Upper lobe of left lung (tissue), 6 donors: ENCODE results near the gene DYNC2H1. TPM values are rescaled to one million over a fixed set of nuclear protein-coding genes. Genes with fewer than 3 reads are reported as not detected.
A peak's percentile ranks its signal among the peaks of the same experiment; 100 is the strongest.

ENCODE experiments used
- ATAC-seq, 2 donors: fragments of 200-7000 bp; cut with Tn5 transposase; one replicate each; pipeline ENCODE4 v1.9.1; 2022; ENCODE audit warnings: mild to moderate bottlenecking in 2 of 2, moderate library complexity in 2 of 2; ENCODE audit not compliant: low FRiP score in 2 of 2
- DNase-seq, 2 donors: peaks; one replicate each; pipeline ENCODE4 v3.0.0-alpha.2; 2019 to 2020
- H3K27ac ChIP-seq, 4 donors: fragments of 200-600 bp; sonication (generic); one replicate each; pipeline ENCODE4 v1.5.1; 2016 to 2019
- H3K27me3 ChIP-seq, 4 donors: fragments of 200-600 bp; sonication (generic); one replicate each; pipeline ENCODE4 v1.5.1; 2017 to 2019
- H3K36me3 ChIP-seq, 4 donors: fragments of 200-600 bp; sonication (generic); one replicate each; pipeline ENCODE4 v1.5.1; 2016 to 2019
- H3K4me1 ChIP-seq, 4 donors: fragments of 200-600 bp; sonication (generic); one replicate each; pipeline ENCODE4 v1.5.1; 2018 to 2019
- H3K4me3 ChIP-seq, 4 donors: fragments of 200-600 bp; sonication (generic); one replicate each; pipeline ENCODE4 v1.5.1; 2017 to 2019; ENCODE audit warnings: mild to moderate bottlenecking in 2 of 4, moderate library complexity in 1 of 4
- H3K9me3 ChIP-seq, 4 donors: fragments of 200-600 bp; sonication (generic); one replicate each; pipeline ENCODE4 v1.5.1; 2018 to 2019
- EP300 ChIP-seq, 4 donors: sonication (generic); formaldehyde crosslinking; IDR thresholded peaks; one replicate each; pipeline ENCODE4 v1.5.1; 2017; ENCODE audit warnings: antibody characterized with exemption in 4 of 4, control low read depth in 2 of 4
- POLR2A ChIP-seq, 4 donors: fragments of 450-650 bp; IDR thresholded peaks; one replicate each; pipeline ENCODE4 v1.5.1; 2016 to 2017; ENCODE audit warnings: antibody characterized with exemption in 4 of 4, mild to moderate bottlenecking in 2 of 4
- POLR2AphosphoS5 ChIP-seq, 2 donors: sonication (generic); formaldehyde crosslinking; IDR thresholded peaks; one replicate each; pipeline ENCODE4 v1.5.1; 2017; ENCODE audit warnings: antibody characterized with exemption in 2 of 2
- WGBS, 2 donors: methylation state at CpG; one replicate each; pipeline ENCODE4 v1.1.5; 2017 to 2018; 5-methylcytosine and 5-hydroxymethylcytosine counted together
- total RNA-seq, 6 donors: library from RNA; depleted of rRNA in 4 of 6; stranded (reverse); fragments of >200 nt in 4 of 6; gene quantifications; one replicate each; pipeline versions ENCODE4 v1.1.0 to v1.2.1, GENCODE V29; 2016 to 2021
- TF ChIP-seq, protein P1 (sequence below), 6 experiments: fragments of 450-650 bp in 4 of 6; fragments of 200-600 bp in 2 of 6; sonication (generic) in 2 of 6; IDR thresholded peaks; one replicate each; pipeline ENCODE4 v1.5.1; 2016 to 2019; ENCODE audit warnings: antibody characterized with exemption in 6 of 6
- donor health status: DM: no; HTN: no; CAD: no; lungs with moderate emphysema.
- donor health status: DM: no; HTN: yes; CAD: no; lungs with severe emphysema.

DYNC2H1 gene, protein sequence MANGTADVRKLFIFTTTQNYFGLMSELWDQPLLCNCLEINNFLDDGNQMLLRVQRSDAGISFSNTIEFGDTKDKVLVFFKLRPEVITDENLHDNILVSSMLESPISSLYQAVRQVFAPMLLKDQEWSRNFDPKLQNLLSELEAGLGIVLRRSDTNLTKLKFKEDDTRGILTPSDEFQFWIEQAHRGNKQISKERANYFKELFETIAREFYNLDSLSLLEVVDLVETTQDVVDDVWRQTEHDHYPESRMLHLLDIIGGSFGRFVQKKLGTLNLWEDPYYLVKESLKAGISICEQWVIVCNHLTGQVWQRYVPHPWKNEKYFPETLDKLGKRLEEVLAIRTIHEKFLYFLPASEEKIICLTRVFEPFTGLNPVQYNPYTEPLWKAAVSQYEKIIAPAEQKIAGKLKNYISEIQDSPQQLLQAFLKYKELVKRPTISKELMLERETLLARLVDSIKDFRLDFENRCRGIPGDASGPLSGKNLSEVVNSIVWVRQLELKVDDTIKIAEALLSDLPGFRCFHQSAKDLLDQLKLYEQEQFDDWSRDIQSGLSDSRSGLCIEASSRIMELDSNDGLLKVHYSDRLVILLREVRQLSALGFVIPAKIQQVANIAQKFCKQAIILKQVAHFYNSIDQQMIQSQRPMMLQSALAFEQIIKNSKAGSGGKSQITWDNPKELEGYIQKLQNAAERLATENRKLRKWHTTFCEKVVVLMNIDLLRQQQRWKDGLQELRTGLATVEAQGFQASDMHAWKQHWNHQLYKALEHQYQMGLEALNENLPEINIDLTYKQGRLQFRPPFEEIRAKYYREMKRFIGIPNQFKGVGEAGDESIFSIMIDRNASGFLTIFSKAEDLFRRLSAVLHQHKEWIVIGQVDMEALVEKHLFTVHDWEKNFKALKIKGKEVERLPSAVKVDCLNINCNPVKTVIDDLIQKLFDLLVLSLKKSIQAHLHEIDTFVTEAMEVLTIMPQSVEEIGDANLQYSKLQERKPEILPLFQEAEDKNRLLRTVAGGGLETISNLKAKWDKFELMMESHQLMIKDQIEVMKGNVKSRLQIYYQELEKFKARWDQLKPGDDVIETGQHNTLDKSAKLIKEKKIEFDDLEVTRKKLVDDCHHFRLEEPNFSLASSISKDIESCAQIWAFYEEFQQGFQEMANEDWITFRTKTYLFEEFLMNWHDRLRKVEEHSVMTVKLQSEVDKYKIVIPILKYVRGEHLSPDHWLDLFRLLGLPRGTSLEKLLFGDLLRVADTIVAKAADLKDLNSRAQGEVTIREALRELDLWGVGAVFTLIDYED (N-terminal part only)
- total RNA-seq = 10 to 100 TPM; 11.1 to 62.4 (median 23.2) TPM

DNA sequence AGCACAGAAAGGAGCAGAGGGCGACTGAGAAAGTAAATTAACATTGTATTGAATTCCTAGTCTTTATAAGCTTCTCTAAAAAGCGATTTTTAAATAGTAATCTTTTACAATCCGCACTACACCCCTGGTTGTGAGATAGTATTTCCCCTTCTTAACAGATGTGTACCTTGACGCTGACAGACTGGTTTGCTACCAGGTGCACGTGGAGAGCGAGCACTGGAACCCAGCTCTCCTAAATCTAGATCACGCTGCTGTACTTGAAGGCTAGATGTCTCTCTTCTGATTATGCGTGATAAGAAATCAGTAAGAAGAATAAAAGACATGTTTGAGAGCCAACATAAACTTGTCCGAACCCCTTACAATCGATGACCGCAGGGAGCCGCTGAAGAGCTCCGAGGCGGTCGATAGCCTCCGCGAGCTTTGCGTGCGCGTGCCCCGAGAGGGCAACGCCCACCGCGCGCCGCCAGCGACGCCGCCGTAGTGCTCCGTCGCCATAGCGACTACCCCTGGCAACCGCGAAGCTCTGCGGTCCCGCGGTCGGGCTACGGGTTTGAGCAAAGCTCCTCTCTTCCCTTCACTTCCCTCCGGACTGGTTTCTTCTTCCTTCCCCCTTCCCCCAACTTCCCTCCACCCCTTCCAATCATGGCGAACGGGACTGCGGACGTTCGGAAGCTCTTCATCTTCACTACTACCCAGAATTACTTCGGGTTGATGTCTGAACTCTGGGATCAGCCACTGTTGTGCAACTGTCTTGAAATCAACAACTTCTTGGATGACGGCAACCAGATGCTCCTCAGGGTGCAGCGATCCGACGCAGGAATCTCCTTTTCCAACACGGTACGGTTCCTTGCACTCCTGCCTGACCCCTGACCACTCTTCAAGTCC lies at the start of gene DYNC2H1:
Gene DYNC2H1 (plus strand): TSS at position 494 of the 885 bp plus-strand sequence. CDS start 149 bp downstream, at position 643.
- Histone ChIP-seq H3K36me3 (no peaks in the 10 kb centered on the region), H3K4me3 (peak within 1 kb of the TSS; percentile 14 to 82 (median 61)), H3K9me3 (no peaks in the 10 kb centered on the region), H3K27ac (peak within 1 kb of the TSS; percentile 47 to 79 (median 59)), H3K4me1 (peaks cover 0 to 16% (median 10%) of the 10 kb centered on the region in 4 donors), H3K27me3 (no peaks in the 10 kb centered on the region)
- no peak for TF ChIP-seq EP300 (IDR thresholded peaks at IDR 0.05)
- TF ChIP-seq, protein P1, sequence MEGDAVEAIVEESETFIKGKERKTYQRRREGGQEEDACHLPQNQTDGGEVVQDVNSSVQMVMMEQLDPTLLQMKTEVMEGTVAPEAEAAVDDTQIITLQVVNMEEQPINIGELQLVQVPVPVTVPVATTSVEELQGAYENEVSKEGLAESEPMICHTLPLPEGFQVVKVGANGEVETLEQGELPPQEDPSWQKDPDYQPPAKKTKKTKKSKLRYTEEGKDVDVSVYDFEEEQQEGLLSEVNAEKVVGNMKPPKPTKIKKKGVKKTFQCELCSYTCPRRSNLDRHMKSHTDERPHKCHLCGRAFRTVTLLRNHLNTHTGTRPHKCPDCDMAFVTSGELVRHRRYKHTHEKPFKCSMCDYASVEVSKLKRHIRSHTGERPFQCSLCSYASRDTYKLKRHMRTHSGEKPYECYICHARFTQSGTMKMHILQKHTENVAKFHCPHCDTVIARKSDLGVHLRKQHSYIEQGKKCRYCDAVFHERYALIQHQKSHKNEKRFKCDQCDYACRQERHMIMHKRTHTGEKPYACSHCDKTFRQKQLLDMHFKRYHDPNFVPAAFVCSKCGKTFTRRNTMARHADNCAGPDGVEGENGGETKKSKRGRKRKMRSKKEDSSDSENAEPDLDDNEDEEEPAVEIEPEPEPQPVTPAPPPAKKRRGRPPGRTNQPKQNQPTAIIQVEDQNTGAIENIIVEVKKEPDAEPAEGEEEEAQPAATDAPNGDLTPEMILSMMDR (IDR thresholded peaks at IDR 0.05) = peak; percentile 8 to 62 (median 46)
- peak in 1 of 2 donors; percentile 56 for TF ChIP-seq POLR2AphosphoS5 (IDR thresholded peaks at IDR 0.05)
- peak in 1 of 4 donors; percentile 18 for TF ChIP-seq POLR2A (IDR thresholded peaks at IDR 0.05)
- DNase-seq (peak; percentile 91 to 98), ATAC-seq (peak; percentile 99 to 100)
- WGBS, 2 donors = 0 to 1% methylated on average over 51 to 53 of the region's 53 CpGs

DNA sequence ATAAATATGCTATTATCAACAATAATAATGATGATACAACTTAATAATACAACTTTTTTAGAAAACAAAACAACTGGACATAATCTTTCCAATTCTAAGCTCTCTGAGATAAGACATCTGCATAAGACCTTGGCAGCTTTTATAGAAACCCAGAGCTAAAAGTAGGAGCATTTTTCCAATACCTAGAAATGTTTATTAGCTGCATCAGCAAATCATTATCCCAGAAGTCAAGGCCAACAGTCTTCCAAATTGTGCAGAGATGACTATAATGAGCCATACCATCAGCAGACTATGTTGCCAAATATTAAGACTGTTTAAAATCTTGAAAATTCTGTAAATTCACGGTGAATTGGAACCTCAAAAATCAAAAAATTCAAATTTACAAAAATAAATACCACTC lies 47.6 kb upstream of the DYNC2H1 start:
- no peaks in the 10 kb centered on the region for H3K9me3 ChIP-seq
- TF ChIP-seq POLR2AphosphoS5 (IDR thresholded peaks at IDR 0.05) (no peak), EP300 (IDR thresholded peaks at IDR 0.05) (no peak), POLR2A (IDR thresholded peaks at IDR 0.05) (no peak)
- TF ChIP-seq, protein P1 (IDR thresholded peaks at IDR 0.05) = no peak
- WGBS, 2 donors = 92 to 100% methylated on average over 1 of the region's 1 CpG
- ATAC-seq (no peak), DNase-seq (no peak)
- H3K4me3 ChIP-seq = no peak overlapping the region
- no peaks in the 10 kb centered on the region for H3K4me1 ChIP-seq
- H3K36me3 ChIP-seq = peaks cover 3 to 72% (median 16%) of the 10 kb centered on the region in 4 donors
- H3K27ac ChIP-seq = no peak overlapping the region
- no peaks in the 10 kb centered on the region for H3K27me3 ChIP-seq

DNA sequence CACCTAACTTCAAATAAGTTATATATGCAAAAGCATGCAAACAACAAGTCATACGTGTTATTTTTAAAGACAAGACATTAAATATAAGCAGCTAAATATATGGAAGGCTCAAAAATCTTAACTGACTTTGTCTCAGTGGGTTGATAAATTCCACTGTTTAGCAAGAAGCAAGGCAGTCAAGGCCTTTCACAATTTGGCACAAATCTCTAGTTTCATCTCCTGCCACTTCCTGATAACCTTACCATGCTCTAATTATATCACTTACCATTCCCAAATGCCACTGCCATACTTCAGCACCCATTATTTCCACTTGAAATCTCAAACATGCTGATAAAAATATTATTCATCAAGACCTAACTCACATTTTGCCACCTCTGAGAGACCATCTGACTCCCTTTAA lies 42.1 kb upstream of the DYNC2H1 start:
- Histone ChIP-seq H3K36me3 (peaks cover 0 to 49% (median 12%) of the 10 kb centered on the region in 4 donors), H3K9me3 (no peaks in the 10 kb centered on the region), H3K4me3 (no peak overlapping the region), H3K27me3 (no peaks in the 10 kb centered on the region), H3K27ac (no peak overlapping the region), H3K4me1 (peaks cover 0 to 16% (median 3%) of the 10 kb centered on the region in 4 donors)
- ATAC-seq (no peak), DNase-seq (no peak)
- WGBS, 2 donors = 85 to 87% methylated on average over 1 of the region's 1 CpG
- no peak for TF ChIP-seq POLR2A (IDR thresholded peaks at IDR 0.05)
- no peak for TF ChIP-seq POLR2AphosphoS5 (IDR thresholded peaks at IDR 0.05)
- no peak for TF ChIP-seq EP300 (IDR thresholded peaks at IDR 0.05)
- TF ChIP-seq, protein P1 (IDR thresholded peaks at IDR 0.05) = no peak

DNA sequence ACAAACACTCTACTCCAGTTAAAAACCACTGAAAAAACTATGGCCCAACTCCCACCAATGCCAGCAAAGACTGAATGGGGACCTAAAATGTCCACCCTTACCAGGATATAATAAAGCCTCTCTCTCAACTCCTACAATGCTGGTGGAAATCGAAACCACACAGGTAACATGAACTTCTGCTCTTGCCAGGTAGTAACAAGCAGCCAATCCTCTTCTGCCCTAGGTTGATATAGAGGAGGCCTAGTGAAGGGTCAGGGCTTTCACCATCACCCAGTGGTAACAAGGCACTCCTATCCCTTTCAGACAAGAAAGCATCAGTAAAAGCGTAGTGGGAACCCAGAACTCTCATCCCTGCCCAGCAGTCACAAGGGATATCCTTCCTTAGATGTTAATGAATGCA lies 39.9 kb upstream of the DYNC2H1 start:
- H3K4me1 ChIP-seq = peaks cover 0 to 16% (median 3%) of the 10 kb centered on the region in 4 donors
- 91% methylated on average over 2 of the region's 2 CpGs for WGBS, 2 donors
- H3K36me3 ChIP-seq = peaks cover 0 to 32% (median 7%) of the 10 kb centered on the region in 4 donors
- H3K9me3 ChIP-seq = no peaks in the 10 kb centered on the region
- TF ChIP-seq EP300 (IDR thresholded peaks at IDR 0.05) (no peak), POLR2A (IDR thresholded peaks at IDR 0.05) (no peak), POLR2AphosphoS5 (IDR thresholded peaks at IDR 0.05) (no peak)
- TF ChIP-seq, protein P1 (IDR thresholded peaks at IDR 0.05) = no peak
- ATAC-seq = no peak
- H3K27ac ChIP-seq = no peak overlapping the region
- DNase-seq = no peak
- H3K27me3 ChIP-seq = no peaks in the 10 kb centered on the region
- no peak overlapping the region for H3K4me3 ChIP-seq
